T-helper 22 cell (primary cell): ENCODE measurements around the gene HEG1.

Experiments used
- DNase-seq: peaks from one replicate; pipeline ENCODE4 v3.0.0-alpha.2; 2020; ENCODE audit warnings: low read depth

Gene HEG1

DNA sequence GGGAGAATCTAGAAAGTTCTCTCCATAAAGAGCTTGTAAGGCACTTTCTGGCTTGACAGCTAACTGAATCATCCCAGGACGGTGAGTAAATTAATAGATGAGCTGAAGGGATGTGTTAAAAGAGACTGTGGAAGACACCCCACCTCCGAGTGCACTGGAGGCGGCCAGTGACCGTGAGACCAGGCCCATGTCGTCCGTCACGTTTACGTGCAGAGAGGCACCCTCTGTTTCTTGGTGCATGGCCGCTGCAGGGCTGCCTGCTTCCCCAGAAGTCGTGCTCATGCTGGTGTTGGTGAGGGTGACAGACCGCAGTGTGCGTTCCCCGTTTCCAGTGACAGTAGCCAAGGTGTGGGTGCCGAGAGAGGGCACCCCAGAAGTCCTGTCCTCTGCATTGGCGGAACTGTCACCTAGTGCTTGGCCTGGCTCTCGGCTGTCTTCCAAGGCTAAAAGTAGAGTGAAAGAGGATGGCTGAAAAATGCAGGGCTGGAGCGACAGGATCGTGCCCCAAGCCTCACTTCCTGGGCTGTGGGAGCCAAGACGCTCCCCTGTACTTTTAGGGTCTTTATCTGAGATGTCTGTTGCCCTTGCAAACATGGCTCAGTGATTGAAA, 41.1 kb downstream of the HEG1 start:
- DNase-seq, result no peak

DNA sequence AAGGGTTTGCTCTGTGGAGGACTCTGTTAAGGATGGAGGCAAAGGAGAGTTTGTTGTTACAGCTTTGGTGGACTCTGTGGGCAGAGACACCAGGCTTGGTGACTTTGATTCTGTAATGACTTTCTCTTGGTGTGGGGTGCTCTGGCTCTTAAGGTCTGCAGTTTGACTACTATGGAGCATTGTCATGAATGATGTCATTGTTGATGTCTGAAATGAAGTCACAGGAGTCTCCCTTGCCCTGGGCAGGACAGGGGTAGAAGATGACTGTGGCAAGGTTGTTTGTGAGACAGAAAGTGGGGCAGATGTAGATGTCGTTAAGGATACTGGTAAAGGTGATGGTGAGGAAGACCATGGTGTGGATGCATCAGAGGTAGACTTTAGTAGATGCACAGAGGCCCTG, 42.7 kb downstream of the HEG1 start:
- no peak for DNase-seq

DNA sequence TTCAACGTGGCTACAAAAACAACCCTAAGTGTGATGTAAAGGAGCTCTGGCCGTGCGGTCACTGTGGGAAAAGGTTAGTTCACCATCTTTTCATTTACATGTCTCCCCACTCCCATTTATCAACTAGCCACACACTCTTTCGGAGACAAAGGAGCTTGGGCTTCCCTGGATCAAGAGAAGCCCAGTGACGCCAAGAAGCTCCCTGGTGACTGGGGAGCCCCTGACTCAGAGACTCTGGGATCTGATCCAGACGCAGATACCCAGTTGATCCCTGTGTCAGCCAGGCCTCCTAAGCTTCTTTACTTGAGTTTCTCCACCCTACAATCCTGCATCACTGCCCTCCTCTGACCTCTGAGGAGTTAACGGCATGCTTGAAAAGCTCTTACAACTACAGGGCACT, 43.9 kb downstream of the HEG1 start:
- DNase-seq, result no peak

DNA sequence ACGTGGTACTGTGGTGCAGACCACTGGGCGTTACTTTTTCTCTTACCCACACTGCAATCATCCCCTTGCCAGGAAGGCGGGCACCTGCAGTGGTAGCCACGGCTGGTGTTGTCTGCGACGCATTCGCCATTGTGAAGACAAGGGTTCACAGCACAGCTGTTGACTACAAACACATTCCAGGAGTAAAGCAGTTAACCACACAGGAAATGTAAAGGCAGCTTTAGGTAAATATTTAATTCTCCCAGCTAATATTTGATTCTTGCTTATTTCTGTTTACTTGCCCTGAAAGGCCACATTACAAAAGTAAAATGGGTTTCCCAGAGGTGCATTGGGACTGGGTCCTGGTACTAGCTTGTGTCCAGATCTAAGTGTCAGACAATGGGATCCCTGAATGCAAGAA, 45.4 kb downstream of the HEG1 start:
- no peak for DNase-seq

DNA sequence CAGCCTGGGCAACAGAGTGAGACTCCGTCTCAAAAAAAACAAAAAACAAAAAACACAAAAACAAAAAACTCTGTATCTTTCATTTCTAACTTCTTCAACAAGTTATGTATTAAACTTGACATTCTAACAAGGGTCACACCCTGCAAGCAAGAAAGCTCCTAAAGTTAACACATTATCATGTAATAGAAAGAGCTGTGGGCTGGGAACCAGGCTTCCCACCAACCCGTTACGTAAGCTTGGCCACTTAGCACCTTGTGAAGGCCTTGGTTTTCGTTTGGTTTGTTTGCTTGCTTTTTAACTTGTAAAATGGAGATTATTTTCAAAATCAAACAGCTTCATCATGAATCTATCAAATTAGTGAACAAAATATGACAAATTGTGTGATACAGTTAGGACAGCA, 47.0 kb downstream of the HEG1 start:
- DNase-seq, result no peak

DNA sequence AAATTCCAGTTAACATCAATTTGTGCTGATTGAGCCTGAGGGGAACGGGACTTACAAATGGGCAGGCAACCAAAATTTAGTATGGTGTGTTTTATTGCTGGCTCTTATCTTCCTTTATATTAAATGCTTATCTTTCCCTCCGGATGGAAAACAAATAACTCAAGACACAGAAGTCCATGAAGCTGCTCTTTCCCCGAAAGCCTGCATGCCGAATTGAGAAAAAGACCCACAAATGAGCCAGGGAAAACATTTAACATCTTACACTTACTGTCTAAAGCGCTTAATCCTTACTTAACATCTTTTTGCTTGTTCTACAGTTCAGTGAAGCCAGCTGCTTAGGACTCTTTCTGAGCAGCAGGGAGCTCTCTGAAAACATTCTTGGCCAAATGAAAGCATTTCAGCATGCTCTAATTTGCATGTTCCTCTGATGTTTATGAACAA, 49.5 kb downstream of the HEG1 start:
- DNase-seq, result no peak

DNA sequence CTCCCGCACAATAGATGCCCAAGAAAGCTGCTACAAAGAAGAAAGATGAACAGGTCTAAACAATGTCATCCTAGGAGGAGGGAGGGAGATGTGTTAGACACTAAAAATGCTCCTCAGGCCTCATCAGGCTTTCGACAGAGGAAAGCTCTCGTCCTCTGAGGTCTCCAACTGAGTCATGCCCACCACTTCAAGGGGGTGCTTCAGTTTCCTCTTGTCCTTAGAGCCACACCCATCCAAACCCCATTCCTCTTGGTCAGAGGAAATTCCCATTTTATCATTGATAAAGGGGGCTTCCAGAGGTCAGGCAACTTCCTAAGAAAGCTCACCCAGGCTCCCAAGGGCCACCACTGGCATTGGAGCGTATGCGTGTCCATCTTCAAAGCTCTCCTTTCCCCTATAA, 50.1 kb downstream of the HEG1 start:
- DNase-seq, result no peak

DNA sequence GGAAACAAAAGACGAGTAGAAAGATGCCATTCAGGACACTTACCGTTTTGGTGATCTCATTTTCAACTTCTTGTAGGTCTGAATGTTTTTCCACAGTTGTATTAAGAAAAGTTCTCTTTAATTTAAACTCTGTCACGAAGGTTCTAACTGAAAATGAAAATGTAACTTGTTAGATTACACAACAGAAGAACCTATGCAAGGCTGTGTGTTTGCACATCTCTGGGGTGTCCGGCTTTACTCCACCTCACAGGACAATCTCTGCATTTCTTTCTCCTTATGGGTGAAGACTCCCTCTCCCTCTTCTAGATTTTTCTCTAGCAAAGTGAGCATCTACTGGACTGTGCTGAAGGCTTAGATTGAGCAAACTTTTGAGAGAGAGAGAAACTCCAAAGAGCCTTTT, 50.6 kb downstream of the HEG1 start:
- no peak for DNase-seq

DNA sequence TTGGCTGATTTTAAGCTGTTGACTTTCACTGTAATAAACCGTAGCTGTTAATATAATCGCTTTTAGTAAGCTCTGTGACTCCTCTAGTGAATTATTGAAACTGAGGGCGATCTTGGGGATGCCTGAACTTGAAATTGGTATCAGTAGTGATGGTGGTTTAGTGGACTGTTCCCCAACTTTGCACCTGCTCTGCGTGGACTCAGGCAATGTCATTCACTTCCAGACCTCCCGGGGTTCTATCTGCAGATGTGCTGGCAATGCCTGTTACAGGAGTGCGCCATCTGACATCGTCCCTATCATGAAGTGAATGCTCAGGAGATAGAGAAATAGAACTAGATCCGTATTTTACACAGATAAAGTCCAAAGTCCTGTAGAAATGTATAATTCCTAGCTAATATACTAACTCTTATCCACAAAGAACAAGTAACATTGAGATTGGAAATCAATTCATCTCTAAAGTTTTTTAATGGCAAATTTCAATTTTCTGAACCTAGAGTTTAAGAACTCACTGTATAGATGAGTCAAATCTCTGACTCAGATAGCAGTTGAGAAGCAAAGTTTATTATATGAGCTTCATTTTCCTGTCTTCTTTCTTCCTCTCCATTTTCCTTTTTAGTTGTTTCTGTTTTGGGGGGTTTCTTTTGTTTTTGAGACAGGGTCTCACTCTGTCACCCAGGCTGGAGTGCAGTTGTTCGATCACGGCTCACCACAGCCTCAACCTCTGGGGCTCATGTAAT, 51.8 kb downstream of the HEG1 start:
- no peak for DNase-seq

DNA sequence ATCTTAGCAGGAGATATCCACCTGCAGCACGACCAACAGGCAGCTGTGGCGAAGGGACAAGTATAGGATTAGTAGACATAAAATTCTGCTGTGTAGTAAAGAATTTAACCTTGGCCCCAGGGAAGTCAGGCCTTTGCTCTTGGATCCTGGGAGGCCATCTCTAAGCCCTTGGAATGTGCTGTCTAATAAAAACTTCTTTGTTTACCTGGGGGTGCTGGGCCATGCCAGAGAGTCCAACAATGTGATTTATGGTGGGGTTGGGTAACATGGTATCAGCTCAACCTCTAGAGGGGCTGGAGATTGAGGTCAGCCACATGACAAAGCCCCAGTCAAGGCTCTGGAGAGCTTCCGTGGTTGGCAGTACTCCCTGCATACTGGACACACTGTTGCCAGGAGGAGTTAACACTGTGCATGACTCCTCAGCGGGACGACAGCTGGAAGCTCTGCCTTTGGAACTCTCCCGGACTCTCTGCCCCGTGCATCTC, 52.4 kb downstream of the HEG1 start:
- no peak for DNase-seq

DNA sequence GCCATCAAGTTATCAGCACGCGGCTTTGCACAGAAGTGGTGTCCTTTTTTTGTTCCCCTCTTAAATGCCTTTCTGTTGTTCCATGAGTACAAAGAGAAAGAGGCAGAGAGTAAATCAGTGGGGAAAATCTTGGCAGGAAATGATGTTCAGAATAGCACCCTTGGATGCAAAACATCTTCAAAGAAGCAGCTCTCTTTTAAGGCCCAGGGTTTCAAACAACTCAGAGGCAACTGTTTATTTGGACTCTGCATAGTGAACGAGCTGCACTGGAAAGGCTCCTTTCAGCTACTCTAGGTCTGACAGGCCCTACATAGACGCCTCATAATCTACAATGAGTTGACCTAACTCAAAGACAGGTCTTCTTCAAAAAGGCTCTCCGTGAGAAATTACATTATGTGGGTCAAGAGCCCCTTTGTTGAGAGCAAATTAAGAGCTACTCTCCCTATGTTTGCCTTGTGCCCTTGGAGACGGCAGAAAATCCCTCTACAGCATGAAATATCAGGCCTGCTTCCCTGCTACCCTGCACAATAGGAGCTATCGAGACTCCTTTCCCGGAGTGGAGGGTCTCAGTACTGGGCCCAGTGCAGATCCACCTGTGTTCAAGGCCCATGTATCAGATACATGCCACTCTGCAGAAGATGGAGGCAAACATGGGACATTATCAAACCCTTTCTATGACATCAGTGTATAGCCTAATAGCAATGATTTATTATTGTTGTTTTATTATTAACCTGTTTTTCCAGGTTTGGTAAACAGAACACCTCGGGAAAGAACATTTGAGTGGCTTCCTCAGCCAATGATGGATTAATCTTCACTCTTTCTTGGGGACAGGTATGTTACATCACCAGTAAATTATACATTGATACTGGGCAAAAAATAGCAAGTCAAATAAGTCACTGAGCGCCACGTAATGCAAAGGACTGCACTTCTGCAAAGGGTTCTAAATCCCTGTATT, 53.1 kb downstream of the HEG1 start:
- no peak for DNase-seq

DNA sequence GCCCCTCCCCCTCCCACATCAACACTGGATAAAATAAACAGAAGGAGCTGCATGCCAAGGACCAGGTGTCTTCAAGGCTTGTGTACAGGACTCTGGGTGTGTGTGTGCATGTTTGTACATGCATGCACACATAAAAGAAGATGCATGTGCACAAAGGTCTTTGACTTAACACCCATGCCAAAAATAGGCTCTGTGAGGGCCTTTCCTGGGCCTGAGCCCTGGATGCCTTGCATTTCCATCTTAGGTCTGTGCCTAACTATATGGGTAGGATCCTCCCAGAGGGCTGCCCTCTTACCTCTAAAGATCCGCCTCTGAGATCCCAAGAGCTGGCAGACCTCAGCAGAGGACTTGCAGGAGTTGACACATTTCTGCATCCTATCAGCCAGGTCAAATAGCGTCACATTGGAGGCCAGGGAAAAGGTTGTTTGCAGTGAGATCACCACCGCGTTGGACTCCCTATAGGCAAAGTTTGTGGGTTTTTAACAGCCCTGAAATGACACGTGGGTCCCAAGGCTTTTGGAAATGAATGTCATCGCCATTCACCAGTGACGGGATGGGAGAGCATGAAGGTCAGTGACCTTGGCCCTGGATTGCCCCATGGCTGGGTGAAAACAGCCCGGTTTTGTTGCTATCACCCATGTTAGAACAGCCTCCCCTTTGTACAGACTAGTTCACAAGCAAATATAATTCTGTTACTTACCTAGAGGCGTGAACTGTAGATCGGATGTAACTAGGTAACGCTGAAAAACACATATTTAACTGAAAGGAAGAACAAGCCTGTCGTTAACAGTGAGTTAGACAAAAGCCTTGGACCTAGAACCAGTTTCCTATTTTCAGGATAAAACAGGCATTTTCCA, 54.0 kb downstream of the HEG1 start:
- DNase-seq, result no peak

DNA sequence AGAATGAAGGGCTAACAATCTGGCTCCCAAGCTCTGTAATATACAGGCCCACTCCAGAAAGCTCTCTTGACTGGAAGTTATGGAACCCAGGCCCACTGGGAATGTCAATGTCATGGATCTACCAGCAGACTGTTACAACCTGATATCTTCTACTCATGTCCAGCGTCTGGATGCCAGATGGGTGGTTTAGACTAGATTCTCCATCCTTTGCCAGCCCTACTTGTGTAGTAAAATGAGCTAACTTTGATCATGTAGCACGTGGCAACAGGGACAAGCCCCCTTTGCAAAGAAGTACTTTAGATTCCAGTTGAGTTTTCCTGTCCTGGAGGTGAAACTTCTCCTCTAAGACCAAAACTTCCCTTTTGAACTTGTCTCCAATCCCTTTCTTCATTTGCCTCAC, 55.1 kb downstream of the HEG1 start:
- no peak for DNase-seq

DNA sequence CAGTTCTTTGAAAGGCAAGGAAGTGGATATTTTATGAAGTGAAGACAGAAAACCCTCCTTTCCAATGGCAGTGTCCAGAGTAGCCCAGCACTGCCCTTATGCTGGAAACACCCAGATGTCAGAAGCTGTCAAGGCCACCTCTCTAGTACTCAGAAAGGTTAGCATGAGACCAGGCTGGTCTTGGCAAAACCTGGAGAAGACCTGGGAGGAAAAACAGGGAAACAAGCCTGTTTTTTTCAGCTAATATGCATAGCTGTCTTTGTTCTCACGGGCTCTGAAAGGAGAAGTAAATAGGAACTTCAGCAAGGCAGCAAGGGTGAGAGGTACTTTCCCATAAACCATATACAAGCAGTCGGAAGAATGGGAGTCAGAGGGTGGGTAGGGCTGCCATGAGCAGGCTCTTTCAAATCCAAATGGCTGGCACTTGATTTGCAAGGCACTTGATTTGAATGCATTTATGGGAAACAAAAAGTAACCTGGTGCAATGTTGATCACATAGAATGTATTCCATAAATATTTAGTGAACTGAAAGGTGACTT, 55.8 kb downstream of the HEG1 start:
- DNase-seq, result no peak

DNA sequence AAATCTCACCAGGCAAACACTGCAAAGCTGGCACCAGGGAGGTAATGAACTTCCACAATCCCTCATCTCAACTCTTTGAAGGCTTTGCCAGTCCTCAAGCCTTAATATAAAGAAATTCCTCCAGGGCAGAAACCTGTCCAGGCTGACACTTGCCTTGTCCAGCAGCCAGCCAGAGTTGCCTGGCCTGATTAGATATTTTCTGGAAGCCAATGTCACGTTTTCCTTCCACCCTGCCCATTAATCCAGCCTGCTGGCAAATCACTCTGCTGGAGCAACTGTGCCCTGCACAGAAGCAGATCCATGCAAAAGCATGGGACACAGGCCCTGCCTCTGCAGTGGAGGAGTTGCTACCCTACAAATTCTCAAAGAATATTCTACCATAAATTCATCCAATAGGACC, 56.5 kb downstream of the HEG1 start:
- no peak for DNase-seq

DNA sequence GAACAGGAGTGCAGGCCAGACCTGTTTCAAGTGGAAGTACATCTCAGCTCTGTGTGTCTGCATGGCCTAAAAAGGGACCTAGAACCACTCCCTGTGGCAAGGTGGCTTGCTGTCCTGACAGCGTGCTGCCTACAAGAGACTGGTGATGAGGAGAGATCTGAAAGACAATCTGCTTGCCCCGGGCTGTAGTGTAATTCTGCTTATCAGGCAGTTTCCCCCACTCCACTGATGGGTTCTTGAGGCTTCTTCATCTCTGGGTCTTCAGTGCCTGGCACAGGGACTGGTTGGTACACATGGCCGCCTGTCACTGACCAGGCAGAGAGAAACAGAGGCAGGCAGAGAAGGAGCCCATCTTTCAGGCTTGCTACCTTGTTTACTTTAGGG, 57.6 kb downstream of the HEG1 start:
- DNase-seq, result no peak

DNA sequence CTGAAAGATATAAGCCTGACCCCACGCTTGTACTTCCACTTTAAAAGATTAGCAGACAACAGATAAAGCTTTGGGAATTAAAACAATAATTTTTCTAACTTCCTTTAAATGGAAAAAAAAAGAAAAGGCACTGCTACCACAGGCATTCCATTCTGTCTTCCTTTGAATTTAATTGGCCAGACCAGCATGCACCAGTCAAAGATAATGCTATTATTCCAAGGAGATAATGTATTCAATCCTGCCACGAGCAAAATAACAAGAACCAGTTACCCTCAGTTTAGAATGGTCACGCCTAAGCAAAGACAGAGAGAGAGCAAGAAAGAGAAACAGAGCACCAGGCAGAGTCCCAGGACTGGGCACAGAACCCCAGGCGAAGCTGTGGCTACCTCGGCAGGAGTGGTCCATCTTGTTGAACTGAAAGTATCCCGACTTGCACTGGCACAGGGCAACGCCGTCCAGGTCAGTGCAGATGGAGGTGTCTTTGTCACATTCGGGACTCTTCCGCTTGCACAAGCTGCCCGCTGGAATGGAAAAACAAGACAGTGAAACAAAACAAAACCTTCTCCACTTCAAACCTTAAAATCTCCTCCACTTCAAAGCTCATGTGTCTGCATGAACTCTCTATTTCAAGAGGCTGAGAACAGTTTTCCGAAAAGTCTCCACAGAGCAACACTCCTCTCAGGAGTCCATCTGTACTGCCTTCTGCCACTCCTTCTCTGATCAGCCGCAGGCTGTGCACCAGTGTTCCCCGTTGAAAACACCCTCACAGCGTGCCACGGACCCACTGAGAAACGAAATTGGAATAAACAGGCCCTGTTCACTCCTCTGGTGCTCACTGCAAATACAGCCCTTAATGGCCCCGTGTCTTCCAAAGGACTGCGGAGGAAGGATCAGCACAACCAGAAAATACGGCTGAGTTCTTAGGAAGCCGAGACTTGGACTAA, 58.2 kb downstream of the HEG1 start:
- no peak for DNase-seq

DNA sequence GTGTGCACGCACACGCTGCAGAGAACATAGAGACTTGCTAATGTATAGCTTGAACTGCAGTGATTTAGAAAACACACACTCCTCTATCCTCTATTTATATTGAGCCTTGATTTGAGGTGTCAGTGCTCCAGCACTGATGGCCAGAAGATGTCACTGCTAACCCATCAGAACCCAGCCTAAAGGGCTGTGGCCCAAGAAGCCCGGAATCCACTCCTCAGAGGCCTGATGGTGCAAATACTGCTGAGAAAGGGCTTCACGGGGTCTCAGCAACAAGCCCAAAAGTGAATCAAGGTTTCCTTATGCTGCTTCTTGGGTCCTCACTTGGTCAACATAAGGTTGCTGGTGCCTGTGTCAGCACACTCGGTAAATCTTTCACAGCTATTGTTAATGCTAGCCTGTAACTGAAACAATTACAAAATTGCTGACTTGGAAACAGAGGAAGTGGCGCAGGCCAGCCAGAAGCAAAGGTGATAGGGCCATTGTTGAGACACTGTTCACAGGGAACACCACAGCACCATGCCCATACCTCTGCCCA, 60.3 kb downstream of the HEG1 start:
- DNase-seq, result no peak

DNA sequence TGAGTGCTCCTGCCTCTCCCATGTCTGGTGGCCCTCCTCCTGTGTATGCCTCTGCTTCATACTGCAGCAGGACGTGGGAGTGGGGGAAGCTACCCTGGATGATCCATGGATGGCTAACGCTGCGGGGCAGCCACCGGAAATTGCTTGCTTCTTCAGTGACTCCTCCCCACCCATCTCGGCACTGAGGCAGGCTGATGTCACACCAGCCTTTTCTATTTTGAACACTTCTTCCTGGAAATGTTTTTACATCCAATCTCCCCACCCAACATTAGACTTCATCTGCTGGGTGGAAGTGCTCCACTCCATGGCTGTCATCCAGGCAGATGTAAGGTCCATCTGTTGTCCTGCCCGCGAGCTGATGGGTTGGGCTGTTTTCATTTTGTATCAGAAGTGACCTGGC, 62.3 kb downstream of the HEG1 start:
- no peak for DNase-seq

DNA sequence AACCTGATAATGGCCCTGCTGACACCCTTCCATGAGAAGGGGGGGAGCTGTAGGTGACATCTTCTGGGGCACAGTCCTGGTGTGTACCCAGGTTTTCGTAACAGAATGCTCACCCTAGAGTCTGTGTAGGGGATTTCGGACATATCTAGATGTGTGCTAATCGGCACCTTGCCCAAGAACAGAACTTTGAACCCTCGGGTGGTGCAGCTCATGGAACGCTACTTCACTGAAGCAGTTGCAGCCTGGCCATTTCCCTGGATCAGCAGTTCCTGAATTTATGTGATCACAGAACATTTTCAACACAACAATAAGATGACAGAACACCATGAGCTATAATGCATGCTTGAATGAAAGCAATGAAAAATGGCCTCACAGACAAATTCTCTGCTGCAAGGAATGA, 63.8 kb downstream of the HEG1 start:
- no peak for DNase-seq
